Coronary artery (tissue), 2 donors: ENCODE results near the gene OR6F1.

Experiments used
- DNase-seq: peaks from one replicate; pipeline ENCODE4 v3.0.0-alpha.2; 2017; ENCODE audit warnings: low spot score
- H3K27ac ChIP-seq, 2 donors: fragments of 200-600 bp; sonication (generic); one replicate each; pipeline ENCODE4 v1.5.1; 2016 to 2019
- H3K4me3 ChIP-seq: fragments of 200-600 bp; sonication (generic); 2 replicates; pipeline ENCODE4 v1.5.1; 2016; ENCODE audit warnings: mild to moderate bottlenecking, moderate library complexity
- TF ChIP-seq, protein P1 (sequence below): fragments of 200-600 bp; sonication (generic); IDR thresholded peaks from one replicate; pipeline ENCODE4 v1.5.1; 2019; ENCODE audit warnings: antibody characterized with exemption

The OR6F1 gene

DNA sequence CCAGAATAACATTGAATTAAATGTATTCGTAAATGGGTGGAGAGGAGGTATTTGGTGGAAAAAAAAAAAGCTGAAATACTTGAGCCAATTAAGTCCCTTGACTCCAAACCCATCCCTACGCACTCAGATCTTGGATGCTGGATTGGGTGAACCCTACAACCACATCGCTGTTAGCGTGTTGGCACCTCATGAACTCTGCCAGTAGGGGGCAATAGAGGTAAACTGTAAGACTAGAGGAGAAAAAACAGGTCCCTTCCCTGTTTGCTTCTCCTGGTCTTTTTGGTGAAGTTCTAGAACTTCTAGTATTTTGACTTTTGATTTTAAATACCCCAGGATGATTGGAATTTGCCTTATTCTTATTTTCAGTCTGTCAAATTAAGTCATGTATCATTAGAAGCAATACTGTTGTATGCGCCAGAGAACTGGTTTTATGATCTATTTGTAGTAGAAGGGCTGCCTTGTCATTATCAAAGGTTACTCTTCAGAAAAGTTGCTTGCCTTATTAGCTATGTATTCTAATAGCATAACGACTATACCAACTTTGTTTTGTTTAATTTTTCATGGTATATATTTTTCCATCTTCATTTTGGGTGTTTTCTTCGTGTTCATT lies 35.1 kb downstream of the OR6F1 start:
- TF ChIP-seq, protein P1, sequence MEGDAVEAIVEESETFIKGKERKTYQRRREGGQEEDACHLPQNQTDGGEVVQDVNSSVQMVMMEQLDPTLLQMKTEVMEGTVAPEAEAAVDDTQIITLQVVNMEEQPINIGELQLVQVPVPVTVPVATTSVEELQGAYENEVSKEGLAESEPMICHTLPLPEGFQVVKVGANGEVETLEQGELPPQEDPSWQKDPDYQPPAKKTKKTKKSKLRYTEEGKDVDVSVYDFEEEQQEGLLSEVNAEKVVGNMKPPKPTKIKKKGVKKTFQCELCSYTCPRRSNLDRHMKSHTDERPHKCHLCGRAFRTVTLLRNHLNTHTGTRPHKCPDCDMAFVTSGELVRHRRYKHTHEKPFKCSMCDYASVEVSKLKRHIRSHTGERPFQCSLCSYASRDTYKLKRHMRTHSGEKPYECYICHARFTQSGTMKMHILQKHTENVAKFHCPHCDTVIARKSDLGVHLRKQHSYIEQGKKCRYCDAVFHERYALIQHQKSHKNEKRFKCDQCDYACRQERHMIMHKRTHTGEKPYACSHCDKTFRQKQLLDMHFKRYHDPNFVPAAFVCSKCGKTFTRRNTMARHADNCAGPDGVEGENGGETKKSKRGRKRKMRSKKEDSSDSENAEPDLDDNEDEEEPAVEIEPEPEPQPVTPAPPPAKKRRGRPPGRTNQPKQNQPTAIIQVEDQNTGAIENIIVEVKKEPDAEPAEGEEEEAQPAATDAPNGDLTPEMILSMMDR, result no peak
- DNase-seq, result no peak
- no peak overlapping the region for H3K4me3 ChIP-seq

DNA sequence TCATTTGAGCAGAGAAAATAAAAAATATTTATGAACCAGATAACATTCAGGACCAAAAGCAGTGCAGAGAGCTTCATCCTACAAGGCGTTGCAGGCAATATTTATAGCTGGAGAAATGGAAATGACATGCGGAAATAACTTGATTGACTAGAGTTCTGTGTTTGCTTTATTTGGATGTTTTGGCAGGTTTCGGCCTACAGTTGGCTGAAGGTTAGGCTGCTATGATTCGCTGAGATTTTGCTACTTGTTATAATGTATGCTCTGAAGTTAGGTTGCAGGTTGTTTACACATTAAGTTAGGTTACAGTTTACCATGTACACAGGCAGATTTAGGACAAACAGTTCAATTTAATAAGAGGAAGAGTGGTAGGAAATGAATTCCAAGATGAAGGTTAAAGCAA lies 36.3 kb downstream of the OR6F1 start:
- H3K27ac ChIP-seq, result no peak overlapping the region
- H3K4me3 ChIP-seq, result no peak overlapping the region
- no peak for DNase-seq
- TF ChIP-seq, protein P1, result no peak

More for the DNA sequence above, 35.1 kb downstream of the OR6F1 start:
- no peak overlapping the region for H3K27ac ChIP-seq

DNA sequence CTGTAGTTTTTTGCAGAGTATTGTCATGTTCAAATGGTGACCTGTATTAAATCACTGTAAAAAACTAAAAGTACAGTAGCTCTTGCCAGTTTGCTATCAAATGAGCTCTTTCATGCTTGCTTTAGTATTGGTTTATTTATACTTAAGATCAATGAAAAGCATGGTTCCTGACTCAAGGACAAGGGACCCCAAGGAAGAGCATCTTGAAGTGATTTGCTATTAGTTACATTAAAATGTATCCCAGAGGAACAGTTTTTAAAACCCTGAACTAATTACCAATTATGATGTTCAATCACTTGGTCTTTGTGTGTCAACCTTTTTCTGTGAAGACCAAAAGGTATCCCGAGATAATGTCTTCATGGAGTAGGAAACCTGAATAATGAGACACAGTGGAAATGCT lies 36.8 kb downstream of the OR6F1 start, which contains the start of gene OR13G1:
Gene OR13G1, minus strand, starts transcription at position 101 of the 400 bp plus-strand sequence. CDS start 6,698 bp downstream, outside the sequence.
- TF ChIP-seq, protein P1, result no peak
- Histone ChIP-seq H3K4me3 (no peak within 1 kb of the TSS), H3K27ac (no peak within 1 kb of the TSS)
- DNase-seq, result no peak

DNA sequence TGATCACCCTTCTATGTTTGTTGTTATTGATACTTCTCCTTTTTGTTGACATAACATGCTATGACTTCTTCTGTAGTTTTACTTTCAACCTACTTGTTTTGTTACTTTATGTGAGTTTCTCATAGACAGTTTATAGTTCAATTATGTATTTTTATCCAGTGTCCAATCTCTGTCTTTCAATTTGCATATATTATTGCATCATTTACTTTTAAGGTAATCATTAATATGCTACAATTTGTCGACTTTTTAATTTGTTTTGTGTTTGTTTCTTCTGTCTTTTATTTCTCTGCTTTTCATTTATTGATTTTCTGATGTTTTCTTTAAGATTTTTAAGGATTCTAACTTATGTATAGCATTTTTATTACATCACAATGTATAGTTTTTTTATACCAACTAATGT lies 47.2 kb downstream of the OR6F1 start:
- DNase-seq, result no peak
- no peak overlapping the region for H3K27ac ChIP-seq
- no peak overlapping the region for H3K4me3 ChIP-seq
- TF ChIP-seq, protein P1, result no peak
